GM12878 (cell line): ENCODE results near the gene MAP1S. TPM values are rescaled to one million over a fixed set of nuclear protein-coding genes. Genes with fewer than 3 reads are reported as not detected.
A peak's percentile ranks its signal among the peaks of the same experiment; 100 is the strongest.

ENCODE experiments used
- BACH1 ChIP-seq: fragments of 450-650 bp; IDR thresholded peaks from 2 replicates; pipeline ENCODE4 v1.6.1; 2017; ENCODE audit warnings: mild to moderate bottlenecking, borderline replicate concordance
- CEBPB ChIP-seq, 2 experiments: fragments of 150-350 bp in 1 of 2; IDR thresholded peaks; 2 replicates each; pipeline ENCODE4 v1.6.1; 2012 to 2014; ENCODE audit warnings: low read depth in 2 of 2, low read length in 2 of 2, borderline replicate concordance in 1 of 2, inconsistent platforms in 1 of 2
- CHD2 ChIP-seq: IDR thresholded peaks from 2 replicates; pipeline ENCODE4 v1.6.1; 2011; ENCODE audit warnings: low read depth, low read length, improper control_type of control experiment, borderline replicate concordance
- HDGF ChIP-seq: fragments of 450-650 bp; IDR thresholded peaks from 2 replicates; pipeline ENCODE4 v1.6.1; 2016; ENCODE audit warnings: antibody characterized with exemption
- IKZF1 ChIP-seq: fragments of 450-650 bp; conservative IDR thresholded peaks from 2 replicates; pipeline ENCODE4 v1.6.1; 2017; ENCODE audit warnings: antibody characterized with exemption, mild to moderate bottlenecking
- KAT2A ChIP-seq: conservative IDR thresholded peaks from 2 replicates; pipeline ENCODE4 v1.6.1; 2011; ENCODE audit warnings: low read depth, low read length; ENCODE audit not compliant: control insufficient read depth
- LARP7 ChIP-seq: fragments of 450-650 bp; IDR thresholded peaks from 2 replicates; pipeline ENCODE4 v1.6.1; 2017; ENCODE audit warnings: mild to moderate bottlenecking
- NR2C1 ChIP-seq: fragments of 450-650 bp; IDR thresholded peaks from 2 replicates; pipeline ENCODE4 v1.6.1; 2017; ENCODE audit warnings: antibody characterized with exemption, mild to moderate bottlenecking, moderate library complexity
- PKNOX1 ChIP-seq: fragments of 450-650 bp; IDR thresholded peaks from 2 replicates; pipeline ENCODE4 v1.6.1; 2016; ENCODE audit warnings: mild to moderate bottlenecking
- POU2F2 ChIP-seq: IDR thresholded peaks from 3 replicates; pipeline ENCODE4 v1.6.1; 2011; ENCODE audit warnings: low read depth, mild to moderate bottlenecking, low read length, borderline replicate concordance
- RAD21 ChIP-seq: IDR thresholded peaks from 2 replicates; pipeline ENCODE4 v1.6.1; 2011; ENCODE audit warnings: mild to moderate bottlenecking, low read depth, low read length, moderate library complexity; ENCODE audit not compliant: insufficient read depth
- RAD51 ChIP-seq: fragments of 450-650 bp; IDR thresholded peaks from 2 replicates; pipeline ENCODE4 v1.6.1; 2016; ENCODE audit warnings: moderate library complexity, mild to moderate bottlenecking, inconsistent platforms
- RFX5 ChIP-seq: IDR thresholded peaks from 2 replicates; pipeline ENCODE4 v1.6.1; 2011; ENCODE audit warnings: low read depth, low read length, improper control_type of control experiment
- RUNX3 ChIP-seq: IDR thresholded peaks from 2 replicates; pipeline ENCODE4 v1.6.1; 2012; ENCODE audit warnings: low read length, inconsistent platforms
- SKIL ChIP-seq: fragments of 450-650 bp; IDR thresholded peaks from 2 replicates; pipeline ENCODE4 v1.6.1; 2017; ENCODE audit warnings: mild to moderate bottlenecking, low read depth, inconsistent platforms; ENCODE audit not compliant: poor library complexity, severe bottlenecking
- SMAD5 ChIP-seq: IDR thresholded peaks from 2 replicates; pipeline ENCODE4 v1.6.1; 2016; ENCODE audit warnings: antibody characterized with exemption, low read depth
- SRF ChIP-seq, 2 experiments: IDR thresholded peaks; 2 replicates each; pipeline ENCODE4 v1.6.1; 2011; ENCODE audit warnings: low read depth in 2 of 2, low read length in 2 of 2, mild to moderate bottlenecking in 1 of 2, moderate library complexity in 1 of 2
- SUZ12 ChIP-seq: fragments of 200-600 bp; sonication (generic); IDR thresholded peaks from one replicate; pipeline ENCODE4 v1.6.1; 2018; ENCODE audit warnings: antibody characterized with exemption, mild to moderate bottlenecking; ENCODE audit not compliant: unreplicated experiment
- TCF7 ChIP-seq: IDR thresholded peaks from 2 replicates; pipeline ENCODE4 v1.6.1; 2014; ENCODE audit warnings: antibody characterized with exemption, borderline replicate concordance
- USF1 ChIP-seq: IDR thresholded peaks from 2 replicates; pipeline ENCODE4 v1.6.1; 2011; ENCODE audit warnings: borderline replicate concordance, low read depth, mild to moderate bottlenecking, moderate library complexity, mixed read lengths, low read length; ENCODE audit not compliant: insufficient read depth; ENCODE audit errors: extremely low read length
- WRNIP1 ChIP-seq: IDR thresholded peaks from 2 replicates; pipeline ENCODE4 v1.6.1; 2011; ENCODE audit warnings: low read depth, low read length, improper control_type of control experiment, borderline replicate concordance
- ZNF687 ChIP-seq: fragments of 450-650 bp; IDR thresholded peaks from 2 replicates; pipeline ENCODE4 v1.6.1; 2017; ENCODE audit warnings: mild to moderate bottlenecking, moderate library complexity
- ZSCAN29 ChIP-seq: fragments of 450-650 bp; IDR thresholded peaks from 2 replicates; pipeline ENCODE4 v1.6.1; 2017; ENCODE audit warnings: mild to moderate bottlenecking, moderate library complexity
- polyA plus RNA-seq, 11 experiments: library from polyadenylated mRNA; depleted of rRNA in 4 of 11; unstranded in 6 of 11; stranded (reverse) in 5 of 11; fragments of >200 nt; fragmentation: Nextera tagmentation in 4 of 11; fragmentation: Illumina TruSeq in 1 of 11; extraction: Ambion mirVana in 4 of 11; extraction: Trizol in 1 of 11; gene quantifications; 1 replicate in 1 of 11; 2 replicates in 10 of 11; pipeline versions ENCODE4 v1.2.1 to v1.2.3, GENCODE V29; 2011 to 2016; ENCODE audit warnings: inconsistent platforms in 2 of 11, missing spikeins in 2 of 11, low read depth in 1 of 11
- total RNA-seq, 4 experiments: library from RNA; depleted of rRNA in 3 of 4; stranded (reverse); fragments of >200 nt in 3 of 4; fragmentation: Illumina TruSeq in 1 of 4; extraction: Trizol in 1 of 4; gene quantifications; 2 replicates each; pipeline versions ENCODE4 v1.2.1 to v1.2.3, GENCODE V29; 2013 to 2021

Gene MAP1S
- total and polyA plus RNA-seq, 10 of the 15 experiments (the other 5 are each of a cell fraction or from before 2014, with no cell fraction given): 2.1 to 63.9 (median 15.0) TPM

DNA sequence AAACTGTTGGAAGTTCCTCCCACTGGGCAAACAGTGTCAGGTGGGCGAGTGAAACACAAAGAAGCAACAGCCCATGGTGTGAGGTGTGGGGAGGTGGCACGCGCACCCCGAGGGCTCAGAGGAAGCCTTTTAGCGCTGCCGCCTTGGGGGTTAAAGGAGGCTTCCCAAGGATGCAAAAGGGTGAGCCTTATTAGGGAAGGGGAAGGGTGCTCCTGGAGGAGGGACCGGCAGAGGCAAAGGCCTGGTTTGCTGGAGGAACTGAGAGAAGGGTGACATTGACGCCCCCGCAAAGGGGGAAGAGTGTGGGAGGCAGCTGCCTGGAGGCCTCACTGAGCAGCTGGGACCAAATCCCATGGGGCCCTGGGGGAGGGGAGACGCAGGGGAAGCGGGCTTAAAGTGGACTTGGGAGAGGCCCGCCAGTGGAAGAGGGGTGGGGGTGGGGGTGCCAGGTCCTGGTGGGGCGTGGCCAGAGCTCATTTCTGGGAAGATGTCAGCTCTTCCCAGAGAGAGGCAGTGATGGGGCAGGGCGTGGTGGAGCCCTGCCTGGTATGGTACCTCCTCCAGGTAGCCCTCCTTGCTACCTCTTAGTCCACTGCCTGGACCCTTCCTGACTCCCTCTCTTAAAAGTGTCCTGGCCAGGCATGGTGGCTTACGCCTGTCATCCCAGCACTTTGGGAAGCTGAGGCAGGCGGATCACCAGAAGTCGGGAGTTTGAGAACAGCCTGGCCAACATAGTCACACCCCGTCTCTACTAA lies 20.0 kb downstream of the MAP1S start (continued):
- TF ChIP-seq KAT2A: no peak
- TF ChIP-seq TCF7: no peak
- TF ChIP-seq USF1: no peak
- TF ChIP-seq PKNOX1: no peak; the same call in 1 of the 2 replicates
- TF ChIP-seq HDGF: no peak
- TF ChIP-seq ZSCAN29: 0 out of 2 replicates have a peak, but pooled peaks have one; percentile 31
- no peak for TF ChIP-seq NR2C1
- TF ChIP-seq RFX5: no peak
- TF ChIP-seq RAD21: no peak
- TF ChIP-seq SKIL: no peak
- no peak for TF ChIP-seq SUZ12
- TF ChIP-seq SMAD5: no peak
- no peak for TF ChIP-seq WRNIP1
- no peak for TF ChIP-seq POU2F2
- peak in 1 of 2 experiments; percentile 77; a peak in 1 of 4 replicates for TF ChIP-seq SRF (IDR thresholded peaks at IDR 0.05; ENCODE audit: low read depth in 2 of 2, low read length in 2 of 2)
- no peak for TF ChIP-seq CEBPB (IDR thresholded peaks at IDR 0.05; ENCODE audit: borderline replicate concordance in 1 of 2, low read depth in 2 of 2, low read length in 2 of 2)
- peak; percentile 72; the same call in 1 of the 2 replicates for TF ChIP-seq ZNF687
- TF ChIP-seq CHD2: peak; percentile 61
- TF ChIP-seq IKZF1: peak; percentile 97
- no peak for TF ChIP-seq BACH1
- no peak for TF ChIP-seq LARP7
- TF ChIP-seq RUNX3: peak; percentile 62
- 0 out of 2 replicates have a peak, but pooled peaks have one; percentile 21 for TF ChIP-seq RAD51
